CD4-positive, alpha-beta T cell treated with Interleukin-10 for 1 hour (primary cell): ENCODE measurements around the gene ALDH1L1.

Experiments used
- DNase-seq: peaks from one replicate; pipeline ENCODE4 v3.0.0-alpha.2; 2020

The ALDH1L1 gene

DNA sequence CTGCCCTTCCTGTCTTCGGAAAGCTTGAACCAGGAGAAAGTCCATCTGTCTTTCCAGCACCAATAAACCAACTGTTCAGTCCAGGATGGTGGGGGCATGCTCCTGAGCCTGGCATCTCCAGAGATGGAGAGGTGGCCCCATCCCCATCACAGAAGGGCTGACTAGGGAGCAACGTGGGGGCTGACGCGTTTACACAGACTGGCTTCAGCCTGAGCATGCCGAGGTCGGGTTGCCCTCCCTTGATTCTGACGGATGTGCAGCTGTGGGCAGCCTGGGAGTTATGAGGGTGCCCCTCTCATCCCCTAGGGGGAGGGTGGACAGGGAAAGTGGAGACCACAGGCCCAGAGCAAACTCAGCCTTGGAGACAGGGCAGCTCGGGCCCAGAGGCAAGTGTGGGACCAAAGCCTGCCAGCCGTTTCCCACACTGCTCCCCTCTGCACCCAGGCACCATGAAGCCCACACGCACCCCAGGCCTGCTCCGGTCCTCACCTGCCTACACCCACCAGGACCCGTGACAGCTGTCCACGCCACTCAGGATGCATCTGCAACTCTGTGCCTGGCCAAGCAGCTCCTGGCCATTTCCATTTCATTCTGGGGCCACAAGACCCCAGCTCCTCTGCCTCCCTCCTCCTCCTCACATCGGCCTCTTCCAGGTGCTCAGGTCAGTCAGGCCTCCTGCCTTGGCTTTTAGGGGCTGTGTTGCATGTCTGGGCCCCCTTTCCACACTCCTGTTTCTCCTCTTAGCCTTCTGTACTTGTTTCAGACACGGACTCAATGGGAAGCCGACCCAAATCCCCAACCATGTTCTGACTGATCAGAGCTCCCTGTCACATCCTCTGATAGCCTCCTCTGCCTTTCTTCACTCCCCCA, 48.3 kb downstream of the ALDH1L1 start:
- DNase-seq: no peak

DNA sequence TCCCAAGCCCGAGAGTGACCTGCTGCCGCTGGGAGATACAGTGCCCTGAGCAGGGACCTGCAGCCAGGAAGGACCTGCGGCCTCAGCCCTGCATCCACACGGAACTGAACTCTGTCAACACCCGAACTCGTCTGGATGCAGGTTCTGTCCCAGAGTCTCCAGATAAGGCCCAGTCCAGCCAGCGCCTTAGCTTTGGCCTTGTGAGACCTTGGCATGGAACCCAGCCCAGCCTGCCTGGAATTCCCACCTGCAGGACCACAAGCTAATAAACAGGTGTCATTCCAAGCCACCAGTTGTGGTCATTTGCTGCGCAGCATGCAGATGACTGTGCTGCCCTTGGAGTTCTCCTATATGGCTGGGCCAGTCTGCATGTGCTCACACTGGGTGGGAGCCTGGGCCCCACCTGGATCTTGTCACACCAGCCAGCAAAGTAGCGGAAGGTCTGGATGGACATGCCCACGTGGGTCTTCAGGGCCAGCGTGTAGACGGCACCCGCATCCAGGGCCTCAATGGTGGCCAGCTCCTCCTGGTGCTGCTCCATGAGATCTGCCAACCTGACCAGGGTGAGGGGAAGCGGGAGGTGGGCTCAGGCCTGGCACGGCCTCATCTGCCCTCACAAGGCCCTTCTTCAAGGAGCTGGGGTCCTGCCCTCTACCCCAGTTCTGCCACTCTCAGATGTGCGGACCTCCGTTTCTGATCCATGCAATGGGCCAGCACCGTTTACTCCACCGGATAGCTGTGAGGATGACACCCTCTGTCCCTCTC, 49.2 kb downstream of the ALDH1L1 start:
- DNase-seq: no peak

DNA sequence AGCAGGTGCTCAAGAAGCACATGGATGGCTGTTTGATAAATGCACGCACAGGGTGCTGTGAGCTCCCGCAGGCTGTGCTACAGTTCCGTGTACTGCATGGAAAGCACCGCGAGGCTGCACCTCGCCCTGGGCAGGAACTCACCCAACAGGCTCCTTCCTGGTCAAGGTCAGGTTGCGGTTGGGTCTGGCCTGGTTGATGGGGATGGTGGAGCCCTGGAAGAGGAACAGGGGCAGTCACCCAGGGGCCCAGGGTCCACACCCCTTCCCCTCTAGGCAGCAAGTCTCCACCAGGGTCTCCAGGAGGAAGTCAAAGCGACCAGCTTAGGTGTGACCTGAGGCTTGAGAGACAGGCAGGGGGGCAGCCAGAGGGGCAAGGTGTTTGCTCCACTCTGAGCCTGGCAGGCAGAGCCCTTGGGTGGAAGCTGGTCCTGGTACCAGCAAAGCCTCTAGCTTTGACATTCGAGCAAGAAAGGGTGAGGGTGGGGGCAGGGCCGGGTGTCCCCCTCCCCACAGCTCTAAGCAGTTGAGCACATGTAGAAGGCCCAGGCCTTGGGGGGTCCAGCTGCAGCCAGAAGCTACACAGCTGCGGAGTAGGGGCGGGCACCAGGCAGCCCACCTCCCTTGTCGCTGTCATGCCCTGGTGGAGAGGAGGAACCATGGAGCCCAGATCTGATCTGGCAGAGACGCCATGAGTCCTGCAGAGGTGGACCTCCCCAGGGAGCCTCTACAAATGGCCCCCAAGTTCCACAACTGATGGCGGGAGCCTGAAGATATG, 50.1 kb downstream of the ALDH1L1 start:
- no peak for DNase-seq

- DNase-seq: no peak
Measured at GRCh38 chr3:126129398-126129891, 50.9 kb downstream of the ALDH1L1 start.

DNA sequence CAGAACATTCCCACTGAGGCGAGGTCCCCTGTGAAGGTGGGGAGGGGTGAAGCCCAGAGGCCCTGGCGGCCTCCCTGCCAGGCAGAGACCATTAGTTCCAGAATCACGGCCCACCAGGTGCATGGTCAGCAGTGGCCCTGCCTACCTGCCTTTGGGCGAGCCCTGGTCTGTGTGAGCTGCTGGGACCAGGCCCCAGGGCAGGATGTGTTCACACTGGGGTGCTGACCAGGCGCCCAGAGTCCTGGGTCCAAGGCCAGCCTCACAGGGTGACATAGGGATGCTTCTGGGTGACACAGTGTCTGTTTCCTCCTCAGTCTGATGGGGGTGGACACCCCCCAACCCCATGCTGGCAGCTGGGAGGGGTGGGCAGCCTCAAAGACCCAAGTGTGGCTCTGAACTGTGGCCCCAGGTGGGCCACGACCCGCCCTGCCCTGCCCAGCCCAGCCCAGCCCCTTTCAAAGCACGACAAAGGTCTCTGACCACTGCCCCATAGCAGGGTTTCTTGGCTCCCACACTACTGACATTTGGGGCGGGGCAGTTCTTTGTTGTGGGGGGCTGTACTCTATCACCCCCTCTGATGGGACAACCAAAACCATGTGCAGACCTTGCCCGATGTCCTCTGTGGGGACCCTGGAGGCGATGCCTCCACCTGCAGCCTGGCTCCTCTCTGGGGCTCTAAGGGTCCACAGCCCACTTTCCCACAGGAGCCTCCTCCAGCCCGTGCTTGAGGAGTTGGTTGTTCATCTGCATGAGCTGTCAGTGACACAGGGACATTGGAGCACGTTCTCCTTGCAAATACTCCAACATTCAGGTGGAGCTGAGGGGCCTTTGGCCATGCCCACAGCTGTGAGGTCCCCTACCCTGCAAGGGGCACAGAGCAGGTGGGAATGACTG, 51.6 kb downstream of the ALDH1L1 start:
- no peak for DNase-seq

DNA sequence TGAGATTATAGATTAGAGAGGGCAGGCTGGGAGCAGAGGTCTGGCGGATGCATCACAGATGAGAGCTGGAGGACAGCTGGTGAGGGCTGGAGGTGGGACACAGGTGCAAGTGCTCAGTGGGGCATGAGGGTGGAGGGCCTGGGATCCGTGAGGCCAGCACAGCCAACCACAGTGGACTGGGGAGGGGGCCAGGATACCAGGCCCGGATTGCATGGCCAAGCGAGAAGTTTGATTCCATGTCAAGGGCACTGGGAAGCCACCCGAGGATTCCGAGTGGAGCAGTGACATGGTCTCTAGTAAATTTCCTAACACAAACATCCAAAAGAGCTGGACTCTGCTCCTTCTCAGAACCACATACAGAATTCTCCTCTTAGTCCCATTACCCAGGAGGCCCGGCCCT, 52.5 kb downstream of the ALDH1L1 start:
- no peak for DNase-seq

GRCh38 chr3:126127452-126127851, 52.9 kb downstream of the ALDH1L1 start:
- no peak for DNase-seq

DNA sequence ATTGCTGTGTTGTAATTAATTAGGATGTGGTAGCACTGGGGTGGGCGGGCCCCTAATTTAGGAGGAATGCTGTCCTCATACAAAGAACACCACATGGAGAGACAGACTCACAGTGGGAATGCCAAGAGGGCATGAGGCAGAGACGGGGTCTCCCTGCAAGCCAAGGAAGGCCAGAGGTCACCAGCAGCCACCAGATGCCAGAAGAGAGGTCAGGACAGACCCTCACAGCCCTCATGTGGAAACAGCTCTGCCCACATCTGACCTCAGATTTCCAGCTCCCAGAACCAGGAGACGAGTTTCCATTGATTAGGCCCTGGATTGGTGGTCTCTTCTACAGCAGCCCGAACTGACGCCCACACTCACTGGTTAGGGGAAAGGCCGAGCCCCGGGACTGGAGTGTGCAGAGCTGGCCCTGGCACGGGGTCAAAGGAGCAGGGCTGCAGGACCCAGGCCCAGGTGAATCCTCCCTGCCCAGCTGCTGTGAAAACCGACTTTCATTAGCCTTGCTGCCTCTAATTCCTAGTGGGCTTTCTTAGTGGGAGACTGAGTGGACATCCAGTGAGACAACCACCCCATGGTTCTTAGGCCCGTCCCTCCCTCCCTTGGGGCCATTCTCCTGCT, 53.5 kb downstream of the ALDH1L1 start:
- DNase-seq: no peak

DNA sequence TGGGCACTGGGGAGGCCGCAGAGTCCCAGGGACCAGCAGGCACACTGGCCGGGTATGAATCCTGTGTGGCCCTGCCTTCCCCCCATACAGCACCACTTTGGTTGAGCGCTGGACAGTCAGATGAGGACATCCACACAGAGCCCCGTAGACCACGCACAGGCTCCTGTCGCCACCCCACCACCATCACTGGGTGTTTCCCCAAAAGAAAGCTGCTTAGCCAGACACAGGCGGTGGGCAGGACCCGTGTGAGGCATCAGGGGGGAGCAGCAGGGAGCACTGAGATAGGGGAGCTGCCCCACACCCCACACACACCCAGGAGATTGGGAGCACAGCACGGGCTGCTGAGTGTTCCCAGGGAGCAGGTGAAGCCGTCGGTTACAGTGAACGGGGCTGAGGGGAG, 54.1 kb downstream of the ALDH1L1 start:
- DNase-seq: no peak

GRCh38 chr3:126125781-126126251, 54.6 kb downstream of the ALDH1L1 start:
- DNase-seq: no peak

- no peak for DNase-seq
Measured at GRCh38 chr3:126125341-126125740, 55.0 kb downstream of the ALDH1L1 start.

DNA sequence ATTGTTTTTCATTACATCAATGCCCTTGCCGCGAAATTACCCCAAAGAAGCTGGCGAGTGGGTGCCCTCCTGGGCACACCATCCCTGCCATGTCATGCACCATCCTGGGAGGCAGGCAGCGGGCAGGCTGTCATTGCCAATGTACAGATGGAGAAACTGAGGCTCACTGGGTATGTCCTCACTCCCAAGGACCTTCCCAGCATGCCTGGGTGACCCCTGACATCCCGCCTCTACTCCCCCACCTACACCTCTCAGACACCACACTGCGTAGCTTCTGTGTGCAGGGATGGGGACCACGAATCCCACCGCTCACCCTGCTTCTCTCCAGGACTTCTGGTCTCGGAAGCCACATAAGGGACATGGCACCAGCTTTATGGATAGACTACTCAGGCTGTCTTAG, 55.5 kb downstream of the ALDH1L1 start:
- no peak for DNase-seq

DNA sequence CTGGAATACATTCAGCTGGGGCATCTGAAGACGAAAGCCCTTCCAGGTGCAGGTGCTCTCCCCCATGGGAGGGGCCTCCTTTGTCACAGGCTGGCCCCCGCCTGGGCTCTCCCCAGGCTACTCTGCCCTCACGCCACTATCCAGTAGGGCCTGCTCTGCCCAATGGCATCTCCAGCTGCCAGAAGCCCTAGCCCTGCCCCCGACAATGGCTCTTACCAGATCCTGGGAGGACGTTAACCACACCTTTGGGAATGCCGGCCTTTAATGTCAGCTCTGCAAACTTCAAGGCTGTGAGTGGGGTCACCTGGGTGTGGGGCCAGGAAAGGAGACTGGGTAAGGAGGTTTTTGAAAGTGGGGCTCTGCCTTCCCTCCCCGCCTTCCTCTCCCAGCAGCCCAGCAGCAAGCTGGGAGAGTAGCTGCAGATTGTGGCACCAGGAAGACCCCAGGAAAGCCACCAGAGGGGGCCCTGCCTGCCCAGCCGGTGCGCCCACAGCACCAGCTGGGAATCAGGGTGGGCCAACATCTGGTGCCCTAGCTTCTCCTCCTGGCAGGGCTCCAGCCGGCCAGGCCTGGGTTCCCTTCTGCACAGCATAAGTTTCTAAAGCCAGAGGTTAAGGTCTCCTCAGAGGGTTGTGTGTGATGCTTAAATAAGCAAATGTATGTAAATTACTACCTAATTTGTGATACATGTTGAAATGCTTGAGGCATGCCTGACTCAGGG, 56.1 kb downstream of the ALDH1L1 start:
- DNase-seq: no peak

- DNase-seq: no peak
Measured at GRCh38 chr3:126121632-126122031, 58.8 kb downstream of the ALDH1L1 start.

GRCh38 chr3:126121074-126121473, 59.3 kb downstream of the ALDH1L1 start:
- DNase-seq: no peak

- no peak for DNase-seq
Measured at GRCh38 chr3:126119976-126120375, 60.4 kb downstream of the ALDH1L1 start.

DNA sequence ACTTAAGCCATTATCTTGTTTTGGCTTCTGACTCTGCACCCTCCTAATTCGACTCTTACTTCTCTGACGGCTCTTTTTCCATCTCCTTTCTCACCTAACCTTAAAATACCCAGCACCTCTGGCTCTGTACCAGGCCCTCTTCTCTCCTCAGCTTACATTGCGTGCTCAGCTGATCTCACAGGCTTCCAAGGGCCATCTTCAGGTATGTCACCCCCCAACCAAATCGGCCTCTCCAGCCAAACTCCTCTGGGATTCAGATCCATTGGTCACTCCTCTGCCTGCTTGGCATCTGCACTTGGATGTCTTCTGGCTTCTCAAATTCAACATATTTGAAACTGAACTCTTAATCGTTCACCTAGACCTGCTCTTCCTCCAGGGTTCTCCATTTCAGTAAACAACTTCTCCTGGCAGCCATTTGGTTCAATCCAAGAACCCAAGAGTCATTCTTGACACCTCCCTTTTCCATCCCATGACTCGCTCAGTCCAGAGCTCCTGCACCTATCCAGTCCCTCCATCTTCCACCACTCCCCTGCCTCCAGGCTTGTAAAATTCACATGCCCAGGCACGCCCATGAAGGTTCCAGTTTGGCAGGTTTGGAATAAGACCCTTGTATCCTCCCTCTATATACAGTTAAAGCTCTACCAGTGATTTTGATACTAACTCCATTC, 61.2 kb downstream of the ALDH1L1 start:
- DNase-seq: no peak

DNA sequence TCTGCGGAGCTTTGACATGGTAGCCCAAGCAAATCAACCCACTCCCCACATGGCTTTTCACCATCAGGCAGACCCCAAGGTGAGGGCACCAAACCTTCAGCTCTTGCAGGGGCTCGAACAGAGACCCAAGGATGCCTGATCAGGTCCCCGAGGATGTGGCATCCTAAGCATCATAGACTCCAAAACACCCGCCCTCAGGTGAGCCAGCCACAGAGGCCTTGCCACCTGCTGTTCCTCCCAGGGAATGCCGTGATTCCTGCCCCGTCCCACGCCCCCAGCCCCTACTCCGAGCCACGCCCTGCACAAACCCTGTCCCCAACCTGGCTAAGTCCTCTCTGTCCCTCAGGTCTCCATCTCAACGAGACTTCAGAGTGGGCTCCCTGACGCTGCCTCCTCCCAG, 61.8 kb downstream of the ALDH1L1 start:
- DNase-seq: no peak

DNA sequence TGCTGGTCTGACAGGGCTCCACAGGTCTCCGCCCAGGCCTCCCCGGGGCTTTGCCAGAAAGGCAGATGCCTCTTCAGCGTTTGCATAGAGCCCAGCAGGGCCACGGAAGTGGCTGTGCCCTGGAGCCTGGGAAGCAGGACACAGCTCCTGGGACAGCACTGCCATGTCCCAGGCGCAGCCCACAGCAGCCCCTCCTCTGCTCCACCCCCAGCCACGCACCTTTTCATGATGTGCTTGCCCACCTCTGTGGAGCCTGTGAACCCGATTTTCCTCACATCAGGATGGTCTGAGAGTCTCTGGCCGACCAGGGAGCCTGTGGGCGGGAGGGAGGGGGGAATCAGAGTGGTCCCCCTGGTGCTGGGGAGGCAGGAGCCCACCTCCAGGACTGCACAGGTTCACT, 62.6 kb downstream of the ALDH1L1 start:
- no peak for DNase-seq

- DNase-seq: no peak
Measured at GRCh38 chr3:126117212-126117611, 63.2 kb downstream of the ALDH1L1 start.
